HL-60 (cell line): ENCODE data around the gene BNC1.

ENCODE experiments used
- GABPA ChIP-seq: IDR thresholded peaks from 2 replicates; pipeline ENCODE4 v1.6.1; 2012; ENCODE audit warnings: low read depth
- POLR2AphosphoS5 ChIP-seq: IDR thresholded peaks from 2 replicates; pipeline ENCODE4 v1.6.1; 2012; ENCODE audit warnings: low read depth
- SPI1 ChIP-seq: IDR thresholded peaks from 2 replicates; pipeline ENCODE4 v1.6.1; 2012; ENCODE audit warnings: low read depth, mild to moderate bottlenecking, borderline replicate concordance
- TF ChIP-seq, protein P1 (sequence below): IDR thresholded peaks from one replicate; pipeline ENCODE4 v1.5.1; 2011; ENCODE audit warnings: low read length, control low read depth, inconsistent platforms; ENCODE audit not compliant: insufficient read depth
- TF ChIP-seq, protein P2 (sequence below): IDR thresholded peaks from 2 replicates; pipeline ENCODE4 v1.6.1; 2012; ENCODE audit warnings: low read depth; ENCODE audit not compliant: insufficient replicate concordance

DNA sequence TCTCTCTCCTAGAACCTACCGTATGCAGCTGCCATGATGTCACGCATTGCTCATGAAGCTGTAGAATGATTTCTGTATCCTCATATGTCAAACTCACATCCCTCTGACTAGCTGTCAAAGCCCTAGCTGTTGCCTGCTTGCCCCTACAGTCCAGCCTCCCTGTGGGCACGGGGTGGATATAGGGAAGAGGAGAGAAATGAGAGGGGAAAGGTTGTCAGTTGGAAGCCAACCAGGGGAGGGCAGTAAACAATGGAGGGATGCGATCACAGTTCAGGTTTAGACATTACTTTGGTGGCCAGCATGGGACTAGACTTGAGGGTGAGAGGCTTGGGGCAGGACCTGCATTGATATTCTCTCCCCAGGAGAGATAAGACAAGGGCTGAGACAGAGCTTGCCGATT lies 75.1 kb downstream of the BNC1 start:
- TF ChIP-seq, protein P1, sequence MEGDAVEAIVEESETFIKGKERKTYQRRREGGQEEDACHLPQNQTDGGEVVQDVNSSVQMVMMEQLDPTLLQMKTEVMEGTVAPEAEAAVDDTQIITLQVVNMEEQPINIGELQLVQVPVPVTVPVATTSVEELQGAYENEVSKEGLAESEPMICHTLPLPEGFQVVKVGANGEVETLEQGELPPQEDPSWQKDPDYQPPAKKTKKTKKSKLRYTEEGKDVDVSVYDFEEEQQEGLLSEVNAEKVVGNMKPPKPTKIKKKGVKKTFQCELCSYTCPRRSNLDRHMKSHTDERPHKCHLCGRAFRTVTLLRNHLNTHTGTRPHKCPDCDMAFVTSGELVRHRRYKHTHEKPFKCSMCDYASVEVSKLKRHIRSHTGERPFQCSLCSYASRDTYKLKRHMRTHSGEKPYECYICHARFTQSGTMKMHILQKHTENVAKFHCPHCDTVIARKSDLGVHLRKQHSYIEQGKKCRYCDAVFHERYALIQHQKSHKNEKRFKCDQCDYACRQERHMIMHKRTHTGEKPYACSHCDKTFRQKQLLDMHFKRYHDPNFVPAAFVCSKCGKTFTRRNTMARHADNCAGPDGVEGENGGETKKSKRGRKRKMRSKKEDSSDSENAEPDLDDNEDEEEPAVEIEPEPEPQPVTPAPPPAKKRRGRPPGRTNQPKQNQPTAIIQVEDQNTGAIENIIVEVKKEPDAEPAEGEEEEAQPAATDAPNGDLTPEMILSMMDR, result no peak
- TF ChIP-seq POLR2AphosphoS5 (no peak), GABPA (no peak), SPI1 (no peak)
- TF ChIP-seq, protein P2, sequence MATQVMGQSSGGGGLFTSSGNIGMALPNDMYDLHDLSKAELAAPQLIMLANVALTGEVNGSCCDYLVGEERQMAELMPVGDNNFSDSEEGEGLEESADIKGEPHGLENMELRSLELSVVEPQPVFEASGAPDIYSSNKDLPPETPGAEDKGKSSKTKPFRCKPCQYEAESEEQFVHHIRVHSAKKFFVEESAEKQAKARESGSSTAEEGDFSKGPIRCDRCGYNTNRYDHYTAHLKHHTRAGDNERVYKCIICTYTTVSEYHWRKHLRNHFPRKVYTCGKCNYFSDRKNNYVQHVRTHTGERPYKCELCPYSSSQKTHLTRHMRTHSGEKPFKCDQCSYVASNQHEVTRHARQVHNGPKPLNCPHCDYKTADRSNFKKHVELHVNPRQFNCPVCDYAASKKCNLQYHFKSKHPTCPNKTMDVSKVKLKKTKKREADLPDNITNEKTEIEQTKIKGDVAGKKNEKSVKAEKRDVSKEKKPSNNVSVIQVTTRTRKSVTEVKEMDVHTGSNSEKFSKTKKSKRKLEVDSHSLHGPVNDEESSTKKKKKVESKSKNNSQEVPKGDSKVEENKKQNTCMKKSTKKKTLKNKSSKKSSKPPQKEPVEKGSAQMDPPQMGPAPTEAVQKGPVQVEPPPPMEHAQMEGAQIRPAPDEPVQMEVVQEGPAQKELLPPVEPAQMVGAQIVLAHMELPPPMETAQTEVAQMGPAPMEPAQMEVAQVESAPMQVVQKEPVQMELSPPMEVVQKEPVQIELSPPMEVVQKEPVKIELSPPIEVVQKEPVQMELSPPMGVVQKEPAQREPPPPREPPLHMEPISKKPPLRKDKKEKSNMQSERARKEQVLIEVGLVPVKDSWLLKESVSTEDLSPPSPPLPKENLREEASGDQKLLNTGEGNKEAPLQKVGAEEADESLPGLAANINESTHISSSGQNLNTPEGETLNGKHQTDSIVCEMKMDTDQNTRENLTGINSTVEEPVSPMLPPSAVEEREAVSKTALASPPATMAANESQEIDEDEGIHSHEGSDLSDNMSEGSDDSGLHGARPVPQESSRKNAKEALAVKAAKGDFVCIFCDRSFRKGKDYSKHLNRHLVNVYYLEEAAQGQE, result no peak
